CD4-positive, alpha-beta T cell (primary cell): ENCODE data around the gene SPINK5. TPM values are rescaled to one million over a fixed set of nuclear protein-coding genes. Genes with fewer than 3 reads are reported as not detected.

Experiments used
- ATAC-seq: fragments of 200-7000 bp; cut with Tn5 transposase; one replicate; pipeline ENCODE4 v1.10.0; 2022; ENCODE audit warnings: mild to moderate bottlenecking; ENCODE audit not compliant: poor library complexity
- CTCF ChIA-PET: fragments of 350-600 bp; sonication (Branson Sonifier 250); formaldehyde crosslinking; loops from one replicate; lab custom pipeline; 2021; ENCODE audit warnings: antibody characterized with exemption, inconsistent platforms; lab: Charles Lee
- POLR2A ChIA-PET: fragments of 350-600 bp; sonication (Branson Sonifier 250); formaldehyde crosslinking; loops from one replicate; lab custom pipeline; 2021; ENCODE audit warnings: antibody characterized with exemption, inconsistent platforms; lab: Charles Lee
- DNase-seq, 14 experiments: peaks; one replicate each; pipeline ENCODE4 v3.0.0-alpha.2; 2013 to 2020; ENCODE audit warnings: mixed read lengths in 2 of 14
- H3K27ac ChIP-seq, 2 donors: one replicate each; pipeline versions ENCODE4 v1.5.1 to v1.7.0; 2013; ENCODE audit warnings: low read length in 2 of 2, low read depth in 1 of 2, mild to moderate bottlenecking in 1 of 2
- H3K27me3 ChIP-seq, 2 experiments: 1 replicate in 1 of 2; 2 replicates in 1 of 2; pipeline versions ENCODE4 v1.6.1 to v1.7.0; 2013; ENCODE audit warnings: low read length in 2 of 2, control low read depth in 1 of 2, mild to moderate bottlenecking in 1 of 2, moderate library complexity in 1 of 2; ENCODE audit not compliant: insufficient read depth in 2 of 2, control insufficient read depth in 1 of 2
- H3K36me3 ChIP-seq: one replicate; pipeline ENCODE4 v1.6.1; 2013; ENCODE audit warnings: low read length, control low read depth; ENCODE audit not compliant: insufficient read depth
- H3K4me1 ChIP-seq: one replicate; pipeline ENCODE4 v1.6.1; 2013; ENCODE audit warnings: low read length, control low read depth; ENCODE audit not compliant: insufficient read depth
- H3K4me3 ChIP-seq: one replicate; pipeline ENCODE4 v1.5.1; 2013; ENCODE audit warnings: mild to moderate bottlenecking, low read length, moderate library complexity
- H3K9me3 ChIP-seq, 2 experiments: 1 replicate in 1 of 2; 2 replicates in 1 of 2; pipeline versions ENCODE4 v1.6.1 to v1.7.0; 2013; ENCODE audit warnings: low read length in 2 of 2, mild to moderate bottlenecking in 2 of 2, control low read depth in 1 of 2, moderate library complexity in 1 of 2; ENCODE audit not compliant: control insufficient read depth in 1 of 2, insufficient read depth in 1 of 2
- H3K27ac Mint-ChIP-seq: one replicate; pipeline ENCODE4 v1.8.0; 2020; ENCODE audit warnings: mixed read lengths
- H3K27me3 Mint-ChIP-seq: one replicate; pipeline ENCODE4 v1.8.0; 2021; ENCODE audit warnings: mixed read lengths
- H3K36me3 Mint-ChIP-seq: one replicate; pipeline ENCODE4 v1.8.0; 2021; ENCODE audit warnings: low read depth, mixed read lengths
- H3K4me1 Mint-ChIP-seq: one replicate; pipeline ENCODE4 v1.8.0; 2021; ENCODE audit warnings: low read depth, mixed read lengths
- H3K4me3 Mint-ChIP-seq: one replicate; pipeline ENCODE4 v1.8.0; 2020; ENCODE audit warnings: mild to moderate bottlenecking, mixed read lengths
- H3K9me3 Mint-ChIP-seq: one replicate; pipeline ENCODE4 v1.8.0; 2020; ENCODE audit warnings: mixed read lengths
- intact Hi-C, 2 experiments: fragments of 100-400 bp; cut with DNase I in 1 of 2; cut with micrococcal nuclease in 1 of 2; formaldehyde crosslinking; loops; one replicate each; pipeline versions ENCODE4 v1.15.1 to v1.9.0; 2023 to 2025; cut with DNase I, micrococcal nuclease
- total RNA-seq, 174 experiments: library from RNA in 2 of 174; stranded (reverse) in 2 of 174; gene quantifications; one replicate each; pipeline ENCODE4 v1.2.3 and lab custom pipeline; 2021 to 2026
- TF ChIP-seq, protein P1 (sequence below): fragments of 200-600 bp; IDR thresholded peaks from one replicate; pipeline ENCODE4 v1.8.0; 2022; ENCODE audit warnings: antibody characterized with exemption, mild to moderate bottlenecking

SPINK5 gene
- total RNA-seq, 2 experiments from 2014 or later = not detected

DNA sequence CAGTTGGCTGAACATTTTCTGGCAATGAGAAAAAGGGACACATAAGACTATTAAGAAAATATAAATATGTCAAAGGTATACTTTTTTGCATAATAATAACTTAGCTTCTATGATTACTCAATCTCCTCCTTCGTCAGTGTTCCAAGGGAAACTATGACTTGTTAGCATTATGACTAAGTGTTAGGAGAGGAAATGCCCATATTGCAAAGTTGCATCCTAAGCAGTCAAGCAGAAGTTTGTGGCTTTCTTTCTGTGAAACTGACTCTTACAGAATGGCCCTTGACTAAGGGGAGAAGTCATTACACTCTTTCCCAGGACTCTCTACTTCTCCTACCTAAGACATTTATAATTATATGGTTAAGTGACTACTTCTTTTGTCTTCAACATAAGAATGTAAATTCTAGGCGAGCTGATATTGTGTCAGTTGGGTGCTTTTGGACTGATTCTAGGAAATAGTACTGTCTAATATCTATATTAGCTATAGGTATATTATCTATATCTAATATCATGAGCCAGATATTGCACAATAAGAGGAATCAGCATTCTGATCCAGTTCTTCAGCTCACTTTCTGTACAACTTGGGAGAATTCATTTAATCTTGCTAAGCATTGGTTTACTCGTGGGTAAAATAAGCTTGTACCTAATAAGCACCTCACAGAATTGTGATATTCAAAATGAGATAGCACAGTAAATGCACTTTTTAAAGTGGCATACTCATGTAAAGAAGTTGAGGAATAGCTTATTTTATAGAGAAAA lies 122.6 kb downstream of the SPINK5 start:
- peaks cover 22% of the 10 kb centered on the region for H3K27me3 Mint-ChIP-seq
- no peaks in the 10 kb centered on the region for H3K36me3 Mint-ChIP-seq
- H3K4me3 Mint-ChIP-seq = no peak overlapping the region
- H3K4me1 Mint-ChIP-seq = no peaks in the 10 kb centered on the region
- no peak overlapping the region for H3K27ac Mint-ChIP-seq
- no peak overlapping the region for H3K27ac ChIP-seq
- no peaks in the 10 kb centered on the region for H3K4me1 ChIP-seq
- ChIA-PET POLR2A (no interaction called here), CTCF (no interaction called here)
- H3K9me3 Mint-ChIP-seq = no peaks in the 10 kb centered on the region
- no peak overlapping the region for H3K4me3 ChIP-seq
- H3K36me3 ChIP-seq = no peaks in the 10 kb centered on the region
- H3K27me3 ChIP-seq = peaks cover 0 to 6% of the 10 kb centered on the region in 2 experiments
- H3K9me3 ChIP-seq = no peaks in the 10 kb centered on the region
- intact Hi-C loops = no loop called here
- peak in 3 of 14 experiments; percentile 18 to 66 (median 56) for DNase-seq
- no peak for ATAC-seq
- TF ChIP-seq, protein P1, sequence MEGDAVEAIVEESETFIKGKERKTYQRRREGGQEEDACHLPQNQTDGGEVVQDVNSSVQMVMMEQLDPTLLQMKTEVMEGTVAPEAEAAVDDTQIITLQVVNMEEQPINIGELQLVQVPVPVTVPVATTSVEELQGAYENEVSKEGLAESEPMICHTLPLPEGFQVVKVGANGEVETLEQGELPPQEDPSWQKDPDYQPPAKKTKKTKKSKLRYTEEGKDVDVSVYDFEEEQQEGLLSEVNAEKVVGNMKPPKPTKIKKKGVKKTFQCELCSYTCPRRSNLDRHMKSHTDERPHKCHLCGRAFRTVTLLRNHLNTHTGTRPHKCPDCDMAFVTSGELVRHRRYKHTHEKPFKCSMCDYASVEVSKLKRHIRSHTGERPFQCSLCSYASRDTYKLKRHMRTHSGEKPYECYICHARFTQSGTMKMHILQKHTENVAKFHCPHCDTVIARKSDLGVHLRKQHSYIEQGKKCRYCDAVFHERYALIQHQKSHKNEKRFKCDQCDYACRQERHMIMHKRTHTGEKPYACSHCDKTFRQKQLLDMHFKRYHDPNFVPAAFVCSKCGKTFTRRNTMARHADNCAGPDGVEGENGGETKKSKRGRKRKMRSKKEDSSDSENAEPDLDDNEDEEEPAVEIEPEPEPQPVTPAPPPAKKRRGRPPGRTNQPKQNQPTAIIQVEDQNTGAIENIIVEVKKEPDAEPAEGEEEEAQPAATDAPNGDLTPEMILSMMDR = no peak

Other genes with a start within 250 kb of the SPINK5 start
- not detected for gene SPINK1, start 232.3 kb upstream of the SPINK5 start, total RNA-seq
- not detected for gene SCGB3A2, start 185.3 kb upstream of the SPINK5 start, total RNA-seq
- not detected for gene C5orf46, start 157.4 kb upstream of the SPINK5 start, total RNA-seq
- not detected for gene SPINK14, start 104.6 kb downstream of the SPINK5 start, total RNA-seq
- gene SPINK6, start 139.1 kb downstream of the SPINK5 start, total RNA-seq = not detected
- not detected for gene MARCOL, start 174.5 kb downstream of the SPINK5 start, total RNA-seq
- gene SPINK13, start 204.8 kb downstream of the SPINK5 start, total RNA-seq = not detected
- gene SPINK7, start 248.4 kb downstream of the SPINK5 start, total RNA-seq = not detected